K562 (cell line): ENCODE data around the gene TOMM5. TPM values are rescaled to one million over a fixed set of nuclear protein-coding genes. Genes with fewer than 3 reads are reported as not detected.

Source experiments
- ATAC-seq: fragments of 200-7000 bp; cut with Tn5 transposase; 3 replicates; pipeline ENCODE4 v1.9.1; 2020; ENCODE audit warnings: moderate library complexity
- BruUV-seq: library from RNA; stranded (reverse); fragments of 400-500 nt; replicated peaks from 2 replicates; lab custom pipeline; 2021; lab: Mats Ljungman, UMichigan
- CTCF ChIA-PET: fragments of 300-600 bp; formaldehyde crosslinking; extraction: SDS; loops from one replicate; lab custom pipeline; 2021; ENCODE audit warnings: low intra/inter-chr PET ratio; lab: Yijun Ruan, JAX
- POLR2A ChIA-PET: fragments of 300-600, 350-650 bp; sonication (Branson Sonifier 250); formaldehyde crosslinking; extraction: SDS; loops from one replicate; lab custom pipeline; 2021; ENCODE audit warnings: antibody characterized with exemption, inconsistent platforms; lab: Yijun Ruan, JAX
- DNase-seq, 4 experiments: peaks; one replicate each; pipeline versions ENCODE4 v3.0.0 to v3.0.0-alpha.2; 2011 to 2018; ENCODE audit warnings: low spot score in 3 of 4, mixed read lengths in 3 of 4; ENCODE audit errors: extremely low read depth in 1 of 4
- FAIRE-seq: peaks from 2 replicates; lab custom pipeline; 2011; peaks lifted over from hg19 to GRCh38; lab: Jason Lieb, UNC
- H2AFZ ChIP-seq: 2 replicates; pipeline ENCODE4 v1.6.0; 2011; ENCODE audit warnings: low read depth, low read length, control low read depth, inconsistent platforms
- H3K27ac ChIP-seq: fragments of 200-600 bp; 3 replicates; pipeline ENCODE4 v1.8.0; 2011; ENCODE audit warnings: low read depth, mild to moderate bottlenecking, control low read depth, inconsistent platforms, low read length, moderate library complexity, mixed read lengths; ENCODE audit errors: extremely low read depth
- H3K27me3 ChIP-seq, 2 experiments: fragments of 300-600 bp in 1 of 2; 2 replicates in 1 of 2; 3 replicates in 1 of 2; pipeline versions ENCODE4 v1.6.0 to v1.8.0; 2011; ENCODE audit warnings: inconsistent platforms in 2 of 2, low read length in 2 of 2, mild to moderate bottlenecking in 1 of 2, mixed read lengths in 1 of 2, moderate library complexity in 1 of 2; ENCODE audit not compliant: control insufficient read depth in 2 of 2, insufficient read depth in 2 of 2
- H3K36me3 ChIP-seq: fragments of 300-600 bp; 3 replicates; pipeline ENCODE4 v1.8.0; 2011; ENCODE audit warnings: mild to moderate bottlenecking, low read length, inconsistent platforms; ENCODE audit not compliant: control insufficient read depth, insufficient read depth
- H3K4me1 ChIP-seq, 2 experiments: fragments of 200-600 bp in 1 of 2; replicated peaks in 1 of 2; 2 replicates in 1 of 2; 3 replicates in 1 of 2; pipeline versions ENCODE4 v1.5.1 to v1.8.0; 2011; ENCODE audit warnings: inconsistent platforms in 2 of 2, low read length in 2 of 2, mild to moderate bottlenecking in 1 of 2, mixed read lengths in 1 of 2, moderate library complexity in 1 of 2; ENCODE audit not compliant: control insufficient read depth in 2 of 2, insufficient read depth in 2 of 2
- H3K4me2 ChIP-seq: 2 replicates; pipeline ENCODE4 v1.6.1; 2011; ENCODE audit warnings: low read length, control low read depth, inconsistent platforms, mixed read lengths; ENCODE audit not compliant: insufficient read depth
- H3K4me3 ChIP-seq: fragments of 200-600 bp; sonication (generic), shearing (Covaris generic); 2 replicates; pipeline ENCODE4 v1.5.1; 2016; ENCODE audit warnings: control low read depth, inconsistent platforms
- H3K79me2 ChIP-seq: fragments of 200-600 bp; 3 replicates; pipeline ENCODE4 v1.8.0; 2011; ENCODE audit warnings: low read length, inconsistent platforms; ENCODE audit not compliant: control insufficient read depth, insufficient read depth
- H3K9ac ChIP-seq, 2 experiments: 2 replicates each; pipeline versions ENCODE4 v1.6.0 to v1.6.1; 2011; ENCODE audit warnings: low read depth in 2 of 2, low read length in 2 of 2, control low read depth in 1 of 2, inconsistent platforms in 1 of 2, mild to moderate bottlenecking in 1 of 2, mixed read lengths in 1 of 2; ENCODE audit not compliant: insufficient read depth in 1 of 2
- H3K9me1 ChIP-seq: one replicate; pipeline ENCODE4 v1.6.0; 2011; ENCODE audit warnings: inconsistent platforms, mild to moderate bottlenecking, low read length, moderate library complexity; ENCODE audit not compliant: control insufficient read depth, insufficient read depth
- H3K9me3 ChIP-seq: replicated peaks from 2 replicates; pipeline ENCODE4 v1.5.1; 2011; ENCODE audit warnings: low read depth, low read length, inconsistent platforms; ENCODE audit not compliant: control insufficient read depth, insufficient read depth
- H4K20me1 ChIP-seq: replicated peaks from 2 replicates; pipeline ENCODE4 v1.6.1; 2011; ENCODE audit warnings: low read length, inconsistent platforms, mixed read lengths; ENCODE audit not compliant: control insufficient read depth, insufficient read depth
- ATF4 ChIP-seq: fragments of 450-650 bp; formaldehyde crosslinking; IDR thresholded peaks from 2 replicates; pipeline ENCODE4 v1.4.0; 2022; ENCODE audit warnings: mild to moderate bottlenecking, moderate library complexity
- ELF4 ChIP-seq: fragments of 450-650 bp; formaldehyde crosslinking; IDR thresholded peaks from 2 replicates; pipeline ENCODE4 v1.4.0; 2022; ENCODE audit warnings: missing genetic modification characterization
- GTF3C2 ChIP-seq: IDR thresholded peaks from 3 replicates; pipeline ENCODE4 v1.6.1; 2011; ENCODE audit warnings: borderline replicate concordance, mild to moderate bottlenecking, moderate library complexity; ENCODE audit not compliant: insufficient read length; ENCODE audit errors: extremely low read depth
- HINFP ChIP-seq: fragments of 450-650 bp; conservative IDR thresholded peaks from 2 replicates; pipeline ENCODE4 v1.6.1; 2016; ENCODE audit warnings: missing genetic modification characterization, low read depth, mild to moderate bottlenecking, control low read depth, missing compliant biosample characterization
- MCM5 ChIP-seq: fragments of 450-650 bp; IDR thresholded peaks from 2 replicates; pipeline ENCODE4 v1.6.1; 2016; ENCODE audit warnings: low read depth
- NFYB ChIP-seq: IDR thresholded peaks from 2 replicates; pipeline ENCODE4 v1.6.1; 2011; ENCODE audit warnings: mild to moderate bottlenecking, moderate library complexity; ENCODE audit not compliant: insufficient read length; ENCODE audit errors: extremely low read depth
- NKRF ChIP-seq: fragments of 450-650 bp; IDR thresholded peaks from 2 replicates; pipeline ENCODE4 v1.6.1; 2016; ENCODE audit warnings: borderline replicate concordance
- NR3C1 ChIP-seq: sonication (generic); formaldehyde crosslinking; IDR thresholded peaks from 2 replicates; pipeline ENCODE4 v1.8.1; 2022; ENCODE audit warnings: missing genetic modification reagents
- SIN3B ChIP-seq: fragments of 450-650 bp; IDR thresholded peaks from 2 replicates; pipeline ENCODE4 v1.6.1; 2017; ENCODE audit warnings: low read depth, mild to moderate bottlenecking, moderate library complexity
- SRF ChIP-seq, 2 experiments: fragments of 250-450, 450-650 bp in 1 of 2; sonication (Bioruptor Pico) in 1 of 2; sonication (generic) in 1 of 2; formaldehyde crosslinking; IDR thresholded peaks; 2 replicates each; pipeline versions ENCODE4 v1.5.0 to v1.5.1; 2020 to 2022; ENCODE audit warnings: mild to moderate bottlenecking in 1 of 2, missing genetic modification reagents in 1 of 2
- XRCC4 ChIP-seq: IDR thresholded peaks from one replicate; pipeline ENCODE4 v1.6.1; 2011; ENCODE audit not compliant: insufficient read depth, insufficient read length; ENCODE audit errors: extremely low read depth
- ZFP36 ChIP-seq: fragments of 150-350 bp; IDR thresholded peaks from 2 replicates; pipeline ENCODE4 v1.6.1; 2018; ENCODE audit warnings: low read length, low read depth; ENCODE audit not compliant: partially characterized antibody
- ZNF707 ChIP-seq: fragments of 250-450 bp; sonication (Bioruptor Pico); conservative IDR thresholded peaks from 2 replicates; pipeline ENCODE4 v1.8.0; 2022; ENCODE audit warnings: inconsistent platforms, mild to moderate bottlenecking, moderate library complexity
- WGBS: fragments of 100-300 bp; shearing (Covaris generic); methylation state at CpG from one replicate; pipeline ENCODE4 v1.1.6; 2016; ENCODE audit warnings: low coverage, mixed read lengths; ENCODE audit not compliant: insufficient coverage; ENCODE audit errors: missing lambda C conversion rate; 5-methylcytosine and 5-hydroxymethylcytosine counted together
- in situ Hi-C: fragments of 300-500 bp; cut with MboI; formaldehyde crosslinking; loops from 4 replicates; pipeline ENCODE4 v1.15.0; 2018; ENCODE audit warnings: inconsistent platforms, mixed read lengths
- intact Hi-C: fragments of 100-400 bp; cut with micrococcal nuclease; formaldehyde crosslinking; loops from 2 replicates; pipeline ENCODE4 v1.14.2; 2022
- polyA plus RNA-seq, 8 experiments: library from polyadenylated mRNA; depleted of rRNA in 4 of 8; stranded (reverse) in 5 of 8; unstranded in 3 of 8; fragments of >200 nt; fragmentation: Nextera tagmentation in 2 of 8; fragmentation: Illumina TruSeq in 1 of 8; extraction: Ambion mirVana in 2 of 8; extraction: Trizol in 1 of 8; gene quantifications; 2 replicates each; pipeline versions ENCODE4 v1.2.1 to v1.2.3, GENCODE V29; 2011 to 2014; ENCODE audit warnings: inconsistent platforms in 1 of 8, missing spikeins in 1 of 8
- total RNA-seq, 7 experiments: library from RNA; depleted of rRNA in 6 of 7; stranded (reverse); fragments of >200 nt in 6 of 7; fragmentation: Illumina TruSeq in 2 of 7; extraction: Trizol in 2 of 7; gene quantifications; 2 replicates each; pipeline versions ENCODE4 v1.2.1 to v1.2.3, GENCODE V29; 2011 to 2021; ENCODE audit warnings: low replicate concordance in 1 of 7

The TOMM5 gene
- total and polyA plus RNA-seq, 9 of the 15 experiments (the other 6 are each of a cell fraction or from before 2014, with no cell fraction given): 262 to 1,742 (median 496) TPM

GRCh38 chr9:37565661-37566618, 26.5 kb downstream of the TOMM5 start:
- no peak for FAIRE-seq
- H3K4me2 ChIP-seq: no peak overlapping the region
- H3K27ac ChIP-seq: no peak overlapping the region
- no TSS peak for BruUV-seq
- H3K27me3 ChIP-seq: no peaks in the 10 kb centered on the region
- WGBS: 93% methylated on average over 7 of the region's 7 CpGs
- no peaks in the 10 kb centered on the region for H4K20me1 ChIP-seq
- no peak overlapping the region for H2AFZ ChIP-seq
- H3K9ac ChIP-seq: no peak overlapping the region
- CTCF ChIA-PET: no interaction called here
- POLR2A ChIA-PET: interaction anchor here (1.0 to 1.4 kb wide), 3 partner anchors 9 to 28 kb away, joined by 4 read pairs; no protein-coding TSS in a partner anchor
- H3K9me3 ChIP-seq: no peaks in the 10 kb centered on the region; the same call in 1 of the 2 replicates
- intact Hi-C loops (no loop called here), in situ Hi-C loops (no loop called here)
- peaks cover 6% of the 10 kb centered on the region; the same call in 1 of the 3 replicates for H3K79me2 ChIP-seq
- H3K9me1 ChIP-seq: no peaks in the 10 kb centered on the region
- peaks cover 19% of the 10 kb centered on the region; the same call in 2 of the 3 replicates for H3K36me3 ChIP-seq
- H3K4me3 ChIP-seq: no peak overlapping the region
- ATAC-seq: no peak
- H3K4me1 ChIP-seq: peaks cover 0 to 2% of the 10 kb centered on the region in 2 experiments; a peak in 1 of 5 replicates
- DNase-seq: no peak
- TF ChIP-seq ELF4 (no peak), HINFP (tag) (no peak), ATF4 (CRISPR knock-in tag) (no peak), SIN3B (no peak), ZFP36 (no peak), NKRF (no peak), SRF (CRISPR knock-in tag; IDR thresholded peaks at IDR 0.05) (no peak), NR3C1 (CRISPR knock-in tag) (no peak), NFYB (no peak), MCM5 (no peak), ZNF707 (CRISPR knock-in tag) (no peak), XRCC4 (no peak), GTF3C2 (no peak)
